Neural cell (in vitro differentiated cells): ENCODE results near the gene SYT11. TPM values are rescaled to one million over a fixed set of nuclear protein-coding genes. Genes with fewer than 3 reads are reported as not detected.

Source experiments
- H2AFZ ChIP-seq: fragments of 200-600, 300-800 bp; sonication (generic), shearing (Covaris generic); 2 replicates; pipeline ENCODE4 v1.6.0; 2014; ENCODE audit warnings: low read depth, mild to moderate bottlenecking, antibody characterized with exemption, low read length, moderate library complexity
- H3F3A ChIP-seq: fragments of 200-600 bp; shearing (Covaris generic); 2 replicates; pipeline ENCODE4 v1.6.1; 2016; ENCODE audit warnings: mild to moderate bottlenecking, moderate library complexity, mixed read lengths, antibody characterized with exemption, low read length; ENCODE audit not compliant: insufficient read depth, poor library complexity, severe bottlenecking
- H3K27ac ChIP-seq: fragments of 200-600, 300-800 bp; sonication (generic), shearing (Covaris generic); 2 replicates; pipeline ENCODE4 v1.5.1; 2014; ENCODE audit warnings: mild to moderate bottlenecking, low read length, moderate library complexity
- H3K27me3 ChIP-seq: fragments of 300-800, 200-600 bp; sonication (generic), shearing (Covaris generic); 2 replicates; pipeline ENCODE4 v1.6.0; 2014; ENCODE audit warnings: mild to moderate bottlenecking, low read depth, low read length, moderate library complexity; ENCODE audit not compliant: insufficient read depth
- H3K36me3 ChIP-seq: fragments of 300-800, 200-600 bp; sonication (generic), shearing (Covaris generic); 2 replicates; pipeline ENCODE4 v1.5.1; 2014; ENCODE audit warnings: mild to moderate bottlenecking, antibody characterized with exemption, low read length, moderate library complexity; ENCODE audit not compliant: insufficient read depth
- H3K4me2 ChIP-seq: fragments of 300-800, 200-600 bp; sonication (generic), shearing (Covaris generic); 2 replicates; pipeline ENCODE4 v1.6.0; 2014; ENCODE audit warnings: mild to moderate bottlenecking, low read length
- H3K4me3 ChIP-seq: fragments of 300-800, 200-600 bp; sonication (generic), shearing (Covaris generic); 2 replicates; pipeline ENCODE4 v1.5.1; 2014; ENCODE audit warnings: mild to moderate bottlenecking, low read length, moderate library complexity
- H3K79me2 ChIP-seq: fragments of 200-600 bp; shearing (Covaris generic); replicated peaks from 2 replicates; pipeline ENCODE4 v1.6.0; 2014; ENCODE audit warnings: mild to moderate bottlenecking, low read length, moderate library complexity; ENCODE audit not compliant: insufficient read depth
- H3K9ac ChIP-seq: fragments of 300-800, 200-600 bp; sonication (generic), shearing (Covaris generic); 2 replicates; pipeline ENCODE4 v1.6.1; 2016; ENCODE audit warnings: mild to moderate bottlenecking, low read length, mixed read lengths
- H3K9me2 ChIP-seq: fragments of 200-600 bp; shearing (Covaris generic); 2 replicates; pipeline ENCODE4 v1.6.1; 2016; ENCODE audit warnings: mild to moderate bottlenecking, low read length, mixed read lengths; ENCODE audit not compliant: insufficient read depth
- H3K9me3 ChIP-seq: fragments of 200-600, 300-800 bp; sonication (generic), shearing (Covaris generic); 2 replicates; pipeline ENCODE4 v1.6.1; 2016; ENCODE audit warnings: mild to moderate bottlenecking, mixed run types, low read length, moderate library complexity, mixed read lengths
- H4K20me1 ChIP-seq: fragments of 200-600 bp; shearing (Covaris generic); 2 replicates; pipeline ENCODE4 v1.6.1; 2016; ENCODE audit warnings: mild to moderate bottlenecking, mixed run types; ENCODE audit not compliant: insufficient read depth
- CTCF ChIP-seq: fragments of 450-650 bp; IDR thresholded peaks from 2 replicates; pipeline ENCODE4 v1.5.1; 2014; ENCODE audit warnings: antibody characterized with exemption, mild to moderate bottlenecking, moderate library complexity; ENCODE audit not compliant: poor library complexity, severe bottlenecking
- EP300 ChIP-seq: fragments of 450-650 bp; conservative IDR thresholded peaks from 2 replicates; pipeline ENCODE4 v1.6.1; 2014; ENCODE audit warnings: antibody characterized with exemption, mild to moderate bottlenecking, moderate library complexity; ENCODE audit not compliant: poor library complexity, severe bottlenecking
- EZH2 ChIP-seq: fragments of 200-600, 300-800 bp; shearing (Covaris generic), sonication (generic); IDR thresholded peaks from 2 replicates; pipeline ENCODE4 v1.6.1; 2014; ENCODE audit warnings: antibody characterized with exemption, low read length, borderline replicate concordance, mild to moderate bottlenecking; ENCODE audit not compliant: insufficient read depth, poor library complexity, severe bottlenecking
- MXI1 ChIP-seq: fragments of 450-650 bp; conservative IDR thresholded peaks from 2 replicates; pipeline ENCODE4 v1.6.1; 2014; ENCODE audit warnings: antibody characterized with exemption, mild to moderate bottlenecking; ENCODE audit not compliant: poor library complexity, severe bottlenecking
- RAD21 ChIP-seq: fragments of 450-650 bp; conservative IDR thresholded peaks from 2 replicates; pipeline ENCODE4 v1.6.1; 2014; ENCODE audit warnings: antibody characterized with exemption, mild to moderate bottlenecking, moderate library complexity
- REST ChIP-seq: IDR thresholded peaks from 2 replicates; pipeline ENCODE4 v1.6.1; 2012; ENCODE audit warnings: borderline replicate concordance
- TAF1 ChIP-seq: IDR thresholded peaks from 2 replicates; pipeline ENCODE4 v1.6.1; 2012; ENCODE audit warnings: low read depth
- polyA plus RNA-seq: library from polyadenylated mRNA; depleted of rRNA; stranded (reverse); fragments of >200 nt; gene quantifications from 2 replicates; pipeline ENCODE4 v1.2.3, GENCODE V29; 2014

Gene SYT11
- polyA plus RNA-seq, 1 donor from 2014 or later = 122 TPM

DNA sequence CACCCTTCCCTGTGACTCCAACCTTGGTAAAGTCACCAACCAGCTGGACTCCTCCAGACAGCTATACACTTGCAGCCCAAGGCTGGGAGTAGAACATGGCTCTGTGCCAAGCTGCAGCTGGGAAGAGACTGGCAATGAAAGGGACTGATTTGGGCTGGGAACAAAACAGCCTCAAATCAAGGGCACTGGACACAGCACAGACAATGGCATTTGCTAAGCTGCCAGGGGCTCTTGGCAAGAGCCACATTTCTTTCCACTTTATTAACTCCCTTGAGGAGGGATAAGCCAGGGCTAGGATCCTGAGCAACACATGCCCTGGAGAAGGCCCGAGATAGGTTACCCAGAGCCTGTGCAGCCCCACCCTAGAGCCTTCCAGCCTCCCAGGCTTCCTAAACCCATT lies 12.0 kb downstream of the SYT11 start (continued):
- no peak for TF ChIP-seq REST

DNA sequence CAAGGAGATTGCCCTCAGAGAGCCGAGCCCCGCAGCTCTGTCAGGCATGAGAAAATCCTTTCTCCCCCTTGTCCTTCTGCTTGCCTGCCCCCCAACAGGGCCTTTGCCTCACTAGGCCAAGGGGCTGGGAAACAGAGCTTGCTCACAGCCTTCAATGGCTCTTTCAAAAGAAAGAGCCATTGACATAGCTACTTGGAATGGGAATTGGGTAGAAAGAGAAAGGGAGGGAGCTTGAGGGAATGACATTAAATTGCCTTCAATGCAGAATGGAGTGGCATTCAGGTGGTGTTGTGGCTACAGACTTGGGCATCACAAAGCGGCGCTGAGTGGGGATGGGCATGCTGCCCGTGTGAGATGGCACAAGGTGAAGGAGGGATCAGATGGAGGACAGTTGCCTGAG lies 13.2 kb downstream of the SYT11 start:
- no peak overlapping the region for H3K4me2 ChIP-seq
- no peaks in the 10 kb centered on the region for H3F3A ChIP-seq
- H4K20me1 ChIP-seq = peaks cover 60% of the 10 kb centered on the region
- H3K9me2 ChIP-seq = no peaks in the 10 kb centered on the region
- no peak overlapping the region for H2AFZ ChIP-seq
- H3K79me2 ChIP-seq = peaks cover 90% of the 10 kb centered on the region
- no peak overlapping the region for H3K9ac ChIP-seq
- TF ChIP-seq TAF1 = no peak
- no peak for TF ChIP-seq CTCF
- TF ChIP-seq EP300 = no peak
- peaks cover 8% of the 10 kb centered on the region for H3K36me3 ChIP-seq
- no peaks in the 10 kb centered on the region for H3K27me3 ChIP-seq
- H3K9me3 ChIP-seq = no peaks in the 10 kb centered on the region
- no peak overlapping the region for H3K27ac ChIP-seq
- peak overlapping the region; percentile 43 for H3K4me3 ChIP-seq

DNA sequence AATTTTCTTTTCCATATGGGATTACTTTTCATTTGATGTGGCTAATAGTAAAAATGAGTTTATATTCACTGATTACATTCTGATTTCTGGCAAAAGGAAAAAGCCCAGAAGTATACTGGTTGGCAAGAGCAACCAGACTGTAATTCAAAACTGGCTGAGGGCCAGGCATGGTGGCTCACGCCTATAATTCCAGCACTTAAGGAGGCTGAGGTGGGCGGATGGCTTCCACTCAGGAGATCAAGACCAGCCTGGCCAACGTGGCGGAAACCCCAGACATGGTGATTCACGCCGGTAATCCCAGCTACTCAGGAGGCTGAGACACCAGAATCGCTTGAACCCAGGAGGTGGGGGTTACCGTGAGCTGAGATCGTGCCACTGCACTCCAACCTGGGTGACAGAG lies 14.5 kb downstream of the SYT11 start:
- H3K9ac ChIP-seq = no peak overlapping the region
- no peaks in the 10 kb centered on the region for H3K27me3 ChIP-seq
- H3K36me3 ChIP-seq = peaks cover 2% of the 10 kb centered on the region
- H3K9me2 ChIP-seq = no peaks in the 10 kb centered on the region
- H3K4me3 ChIP-seq = no peak overlapping the region
- no peak overlapping the region for H2AFZ ChIP-seq
- H3F3A ChIP-seq = no peaks in the 10 kb centered on the region
- no peak overlapping the region for H3K4me2 ChIP-seq
- peaks cover 86% of the 10 kb centered on the region for H3K79me2 ChIP-seq
- no peaks in the 10 kb centered on the region for H3K9me3 ChIP-seq
- H3K27ac ChIP-seq = no peak overlapping the region
- TF ChIP-seq CTCF (no peak), REST (no peak), TAF1 (no peak), MXI1 (no peak), EZH2 (no peak), RAD21 (no peak), EP300 (no peak)
- peaks cover 53% of the 10 kb centered on the region for H4K20me1 ChIP-seq
